ENCODE data around the gene TRDMT1.

Gene TRDMT1

GRCh38 chr10:17225808-17226207 lies 24.3 kb upstream of the TRDMT1 start:
- Mint-ChIP-seq H3K27me3 (ENCODE audit: low read depth, poor library complexity) (peaks cover 13% of the 10 kb centered on the region), H3K4me3 (no peak overlapping the region), H3K36me3 (ENCODE audit: low read depth) (peaks cover 5% of the 10 kb centered on the region), H3K27ac (no peak overlapping the region), H3K9me3 (no peaks in the 10 kb centered on the region), H3K4me1 (peaks cover 29% of the 10 kb centered on the region)
- no peak for TF ChIP-seq CTCF (IDR thresholded peaks at IDR 0.05)
- DNase-seq, result no peak

GRCh38 chr10:17222329-17222728 lies 20.9 kb upstream of the TRDMT1 start:
- Mint-ChIP-seq H3K27ac (no peak overlapping the region), H3K4me1 (peaks cover 26% of the 10 kb centered on the region), H3K9me3 (no peaks in the 10 kb centered on the region), H3K4me3 (no peak overlapping the region), H3K27me3 (ENCODE audit: low read depth, poor library complexity) (peaks cover 5% of the 10 kb centered on the region), H3K36me3 (ENCODE audit: low read depth) (no peaks in the 10 kb centered on the region)
- no peak for DNase-seq
- no peak for TF ChIP-seq CTCF (IDR thresholded peaks at IDR 0.05)

- H3K36me3 Mint-ChIP-seq (ENCODE audit: low read depth), result no peaks in the 10 kb centered on the region
- H3K4me3 Mint-ChIP-seq, result no peak overlapping the region
- no peaks in the 10 kb centered on the region for H3K9me3 Mint-ChIP-seq
- peaks cover 23% of the 10 kb centered on the region for H3K4me1 Mint-ChIP-seq
- no peak for TF ChIP-seq CTCF (IDR thresholded peaks at IDR 0.05)
- no peaks in the 10 kb centered on the region for H3K27me3 Mint-ChIP-seq (ENCODE audit: low read depth, poor library complexity)
- H3K27ac Mint-ChIP-seq, result no peak overlapping the region
- no peak for DNase-seq
Observed at GRCh38 chr10:17220652-17221100, 19.2 kb upstream of the TRDMT1 start.

- no peaks in the 10 kb centered on the region for H3K27me3 Mint-ChIP-seq (ENCODE audit: low read depth, poor library complexity)
- peaks cover 23% of the 10 kb centered on the region for H3K4me1 Mint-ChIP-seq
- no peaks in the 10 kb centered on the region for H3K9me3 Mint-ChIP-seq
- H3K4me3 Mint-ChIP-seq, result no peak overlapping the region
- no peak overlapping the region for H3K27ac Mint-ChIP-seq
- no peaks in the 10 kb centered on the region for H3K36me3 Mint-ChIP-seq (ENCODE audit: low read depth)
- no peak for TF ChIP-seq CTCF (IDR thresholded peaks at IDR 0.05)
- DNase-seq, result no peak
Observed at GRCh38 chr10:17219024-17219423, 17.6 kb upstream of the TRDMT1 start.

DNA sequence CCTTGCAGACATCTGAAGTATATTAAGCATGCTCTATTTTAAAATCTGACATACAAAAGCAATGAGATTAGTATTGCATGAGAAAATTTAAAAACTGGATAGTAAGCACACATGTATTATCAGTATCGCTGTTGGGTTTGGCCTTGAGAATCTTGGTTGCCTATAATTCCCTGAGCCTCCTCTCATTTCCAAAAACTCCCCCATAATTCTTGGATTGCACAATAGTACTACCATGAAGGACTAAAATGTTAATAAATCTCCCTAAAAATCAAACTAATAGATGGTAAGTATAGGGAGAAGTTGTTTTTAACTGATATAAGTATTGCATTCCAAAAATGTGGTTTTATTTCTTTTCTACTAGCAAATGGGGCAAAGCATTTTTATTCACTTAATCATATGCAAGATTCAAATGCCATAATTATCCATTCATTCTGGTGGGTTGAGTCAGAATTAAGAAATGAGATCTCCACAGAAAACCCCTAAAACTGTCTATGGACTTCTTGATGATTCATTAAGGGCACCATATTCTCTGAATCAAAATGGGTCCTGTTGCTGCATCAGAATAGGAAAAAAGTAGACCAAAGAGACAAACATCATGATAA lies 16.3 kb upstream of the TRDMT1 start:
- no peak overlapping the region for H3K27ac Mint-ChIP-seq
- no peaks in the 10 kb centered on the region for H3K36me3 Mint-ChIP-seq (ENCODE audit: low read depth)
- H3K9me3 Mint-ChIP-seq, result no peaks in the 10 kb centered on the region
- no peak for DNase-seq
- peaks cover 33% of the 10 kb centered on the region for H3K4me1 Mint-ChIP-seq
- H3K4me3 Mint-ChIP-seq, result no peak overlapping the region
- no peak for TF ChIP-seq CTCF (IDR thresholded peaks at IDR 0.05)
- no peaks in the 10 kb centered on the region for H3K27me3 Mint-ChIP-seq (ENCODE audit: low read depth, poor library complexity)

DNA sequence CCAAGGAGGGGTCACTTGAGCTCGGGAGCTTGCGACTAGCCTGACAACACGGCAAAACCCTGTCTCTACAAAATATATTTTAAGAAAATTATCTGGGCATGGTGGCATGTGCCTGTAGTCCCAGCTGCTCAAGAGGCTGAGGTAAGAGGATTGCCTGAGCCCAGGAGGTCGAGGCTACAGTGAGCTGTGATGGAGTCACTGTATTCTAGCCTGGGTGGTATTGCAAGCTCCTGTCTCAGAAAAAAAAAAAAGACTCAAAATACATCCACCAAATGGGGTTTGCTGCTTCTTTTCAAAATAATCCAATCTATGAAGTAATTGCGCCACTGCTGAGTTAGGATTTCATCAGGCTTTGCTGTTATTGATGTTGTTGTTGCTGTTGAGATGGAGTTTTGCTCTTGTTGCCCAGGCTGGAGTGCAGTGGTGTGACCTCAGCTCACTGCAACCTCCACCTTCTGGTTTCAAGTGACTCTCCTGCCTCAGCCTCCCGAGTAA lies 15.5 kb upstream of the TRDMT1 start:
- H3K4me3 Mint-ChIP-seq, result no peak overlapping the region
- H3K36me3 Mint-ChIP-seq (ENCODE audit: low read depth), result no peaks in the 10 kb centered on the region
- H3K4me1 Mint-ChIP-seq, result peaks cover 33% of the 10 kb centered on the region
- H3K27ac Mint-ChIP-seq, result no peak overlapping the region
- H3K27me3 Mint-ChIP-seq (ENCODE audit: low read depth, poor library complexity), result peaks cover 2% of the 10 kb centered on the region
- TF ChIP-seq CTCF (IDR thresholded peaks at IDR 0.05), result no peak
- DNase-seq, result no peak
- H3K9me3 Mint-ChIP-seq, result no peaks in the 10 kb centered on the region

All from nephron progenitor cell (in vitro differentiated cells).